HepG2 (cell line): ENCODE measurements around the gene CISD2. TPM values are rescaled to one million over a fixed set of nuclear protein-coding genes. Genes with fewer than 3 reads are reported as not detected.
"Not testable (repeated sequence)": the region's sequence is repeated elsewhere in the genome, so short reads cannot be mapped to it uniquely, and the experiment has no call there.

Experiments
- ATAC-seq: fragments of 200-7000 bp; cut with Tn5 transposase; 3 replicates; pipeline ENCODE4 v1.9.1; 2020; ENCODE audit warnings: mild to moderate bottlenecking, moderate library complexity
- BruUV-seq: library from RNA; stranded (reverse); fragments of 400-500 nt; replicated peaks from 2 replicates; lab custom pipeline; 2021; lab: Mats Ljungman, UMichigan
- CTCF ChIA-PET: fragments of 300-600 bp; formaldehyde crosslinking; extraction: SDS; loops from one replicate; lab custom pipeline; 2021; ENCODE audit warnings: low total read pairs, inconsistent platforms, low intra/inter-chr PET ratio; lab: Yijun Ruan, JAX
- POLR2A ChIA-PET: fragments of 350-600 bp; sonication (Branson Sonifier 250); formaldehyde crosslinking; loops from one replicate; lab custom pipeline; 2020; ENCODE audit warnings: antibody characterized with exemption, inconsistent platforms; lab: Yijun Ruan, JAX
- DNase-seq: peaks from one replicate; pipeline ENCODE4 v3.0.0-alpha.2; 2015; ENCODE audit warnings: low spot score
- FAIRE-seq: peaks from 3 replicates; lab custom pipeline; 2011; peaks lifted over from hg19 to GRCh38; lab: Jason Lieb, UNC
- H2AFZ ChIP-seq: one replicate; pipeline ENCODE4 v1.6.1; 2011; ENCODE audit warnings: low read length, inconsistent platforms
- H3K27ac ChIP-seq: fragments of 300-600 bp; 3 replicates; pipeline ENCODE4 v1.8.0; 2011; ENCODE audit warnings: mixed run types, mild to moderate bottlenecking, mixed read lengths, low read length, inconsistent platforms; ENCODE audit not compliant: insufficient read depth; ENCODE audit errors: extremely low read length
- H3K27me3 ChIP-seq, 2 experiments: fragments of 200-600 bp in 1 of 2; 2 replicates in 1 of 2; 3 replicates in 1 of 2; pipeline versions ENCODE4 v1.6.0 to v1.8.0; 2011; ENCODE audit warnings: low read length in 2 of 2, mild to moderate bottlenecking in 2 of 2, moderate library complexity in 2 of 2, inconsistent platforms in 1 of 2; ENCODE audit not compliant: insufficient read depth in 2 of 2, control insufficient read depth in 1 of 2
- H3K36me3 ChIP-seq, 2 experiments: fragments of 200-600 bp in 1 of 2; replicated peaks in 1 of 2; 2 replicates in 1 of 2; 3 replicates in 1 of 2; pipeline versions ENCODE4 v1.5.1 to v1.8.0; 2011; ENCODE audit warnings: low read length in 2 of 2, inconsistent platforms in 1 of 2; ENCODE audit not compliant: insufficient read depth in 2 of 2, control insufficient read depth in 1 of 2
- H3K4me1 ChIP-seq: 2 replicates; pipeline ENCODE4 v1.5.1; 2012; ENCODE audit warnings: low read length, inconsistent platforms; ENCODE audit not compliant: insufficient read depth
- H3K4me2 ChIP-seq: 2 replicates; pipeline ENCODE4 v1.6.0; 2011; ENCODE audit warnings: low read depth, low read length, inconsistent platforms
- H3K4me3 ChIP-seq, 3 experiments: fragments of 200-600 bp in 1 of 3; sonication (generic), shearing (Covaris generic) in 1 of 3; replicated peaks in 1 of 3; 2 replicates each; pipeline ENCODE4 v1.5.1; 2011 to 2016; ENCODE audit warnings: low read length in 3 of 3, inconsistent platforms in 2 of 3, low read depth in 2 of 3, mild to moderate bottlenecking in 2 of 3, control low read depth in 1 of 3, mixed read lengths in 1 of 3; ENCODE audit not compliant: insufficient read depth in 1 of 3
- H3K79me2 ChIP-seq: one replicate; pipeline ENCODE4 v1.6.1; 2011; ENCODE audit warnings: low read length, inconsistent platforms; ENCODE audit not compliant: insufficient read depth
- H3K9ac ChIP-seq: 2 replicates; pipeline ENCODE4 v1.6.0; 2011; ENCODE audit warnings: mild to moderate bottlenecking, low read depth, low read length, inconsistent platforms; ENCODE audit not compliant: insufficient read depth
- H3K9me3 ChIP-seq: 2 replicates; pipeline ENCODE4 v1.5.1; 2012; ENCODE audit warnings: mild to moderate bottlenecking, low read length
- H4K20me1 ChIP-seq: 2 replicates; pipeline ENCODE4 v1.6.0; 2011; ENCODE audit warnings: inconsistent platforms, mild to moderate bottlenecking, low read length, moderate library complexity; ENCODE audit not compliant: insufficient read depth
- SALL2 ChIP-seq: sonication (generic); formaldehyde crosslinking; IDR thresholded peaks from 2 replicates; pipeline ENCODE4 v1.8.1; 2023; ENCODE audit warnings: mild to moderate bottlenecking, missing genetic modification reagents, inconsistent platforms
- SETDB1 ChIP-seq: sonication (generic); formaldehyde crosslinking; IDR thresholded peaks from 2 replicates; pipeline ENCODE4 v1.5.1; 2020; ENCODE audit warnings: missing genetic modification reagents, mild to moderate bottlenecking, borderline replicate concordance
- ZNF891 ChIP-seq: sonication (generic); formaldehyde crosslinking; IDR thresholded peaks from 2 replicates; pipeline ENCODE4 v1.5.0; 2020; ENCODE audit warnings: mild to moderate bottlenecking, missing genetic modification reagents
- whole genome bisulfite sequencing: methylation state at CpG from one replicate; pipeline ENCODE4 v1.1.6; 2017; ENCODE audit warnings: low lambda C conversion rate; 5-methylcytosine and 5-hydroxymethylcytosine counted together
- in situ Hi-C: cut with HindIII; loops from 2 replicates; pipeline ENCODE4 v1.10.0; 2017; ENCODE audit warnings: low pct_unique_long_range_greater_than_20kb; ENCODE audit not compliant: extremely low pct_ligation_motif_present
- intact Hi-C: fragments of 100-400 bp; cut with micrococcal nuclease; formaldehyde crosslinking; loops from one replicate; pipeline ENCODE4 v1.10.0; 2022; ENCODE audit not compliant: unreplicated experiment
- polyA plus RNA-seq, 8 experiments: library from polyadenylated mRNA; depleted of rRNA in 3 of 8; stranded (reverse) in 7 of 8; unstranded in 1 of 8; fragments of >200 nt; fragmentation: Illumina TruSeq in 4 of 8; extraction: Trizol in 4 of 8; gene quantifications; 2 replicates each; pipeline versions ENCODE4 v1.2.1 to v1.2.3, GENCODE V29; 2011 to 2016; ENCODE audit warnings: low read depth in 4 of 8, missing spikeins in 1 of 8, mixed read lengths in 1 of 8; ENCODE audit not compliant: insufficient read depth in 1 of 8
- total RNA-seq, 5 experiments: library from RNA; depleted of rRNA; stranded (reverse); fragments of >200 nt; fragmentation: Illumina TruSeq; extraction: Trizol; gene quantifications; 2 replicates each; pipeline ENCODE4 v1.2.3, GENCODE V29; 2016; ENCODE audit warnings: low read depth in 1 of 5
- TF ChIP-seq, protein P1 (sequence below): sonication (generic); formaldehyde crosslinking; IDR thresholded peaks from 2 replicates; pipeline ENCODE4 v1.5.1; 2020; ENCODE audit warnings: mild to moderate bottlenecking, missing genetic modification reagents
- TF ChIP-seq, protein P2 (sequence below): sonication (generic); formaldehyde crosslinking; IDR thresholded peaks from 2 replicates; pipeline ENCODE4 v1.5.0; 2020; ENCODE audit warnings: missing genetic modification reagents, mild to moderate bottlenecking, borderline replicate concordance

Gene CISD2
- total and polyA plus RNA-seq, 2 of the 13 experiments (the other 11 are each of a cell fraction or from before 2014, with no cell fraction given): 24.5 to 37.7 TPM

DNA sequence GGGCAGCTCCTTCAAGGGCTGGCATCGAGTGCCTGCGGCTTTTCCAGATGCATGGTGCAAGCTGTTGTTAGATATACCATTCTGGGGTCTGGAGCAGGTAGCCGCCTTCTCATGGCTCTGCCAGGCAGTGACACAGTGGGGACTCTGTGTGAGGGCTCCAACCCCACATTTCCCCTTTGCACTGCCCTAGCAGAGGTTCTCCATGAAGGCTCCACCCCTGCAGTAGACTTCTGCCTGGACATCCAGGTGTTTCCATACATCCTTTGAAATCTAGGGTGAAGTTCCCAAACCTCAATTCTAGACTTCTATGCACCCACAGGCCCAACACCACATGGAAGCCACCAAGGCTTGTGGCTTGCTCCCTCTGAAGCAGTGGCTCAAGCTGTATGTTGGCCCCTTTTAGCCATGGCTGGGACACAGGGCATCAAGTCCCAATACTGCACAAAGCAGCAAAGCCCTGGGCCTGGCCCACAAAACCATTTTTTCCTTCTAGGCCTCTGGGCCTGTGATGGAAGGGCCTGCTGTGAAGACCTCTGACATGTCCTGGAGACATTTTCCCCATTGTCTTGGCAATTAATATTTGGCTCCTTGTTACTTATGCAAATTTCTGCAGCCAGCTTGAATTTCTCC lies 8.8 kb downstream of the CISD2 start:
- FAIRE-seq, H3K9ac ChIP-seq, ATAC-seq, H3K27me3 ChIP-seq, H3K36me3 ChIP-seq, DNase-seq, H2AFZ ChIP-seq, CTCF ChIA-PET, BruUV-seq, H4K20me1 ChIP-seq, H3K4me2 ChIP-seq, in situ Hi-C loops, H3K4me3 ChIP-seq: not testable (repeated sequence)
- intact Hi-C loops: loop anchor here (2.0 to 5.0 kb wide), 2 partner anchors 49 to 255 kb away; no protein-coding TSS in a partner anchor
- 100% methylated on average over 3 of the region's 3 CpGs for WGBS
- H3K79me2 ChIP-seq: peaks cover 40% of the 10 kb centered on the region
- H3K9me3 ChIP-seq: peaks cover 15% of the 10 kb centered on the region
- H3K4me1 ChIP-seq: peaks cover 34% of the 10 kb centered on the region
- POLR2A ChIA-PET: interaction anchor here (1.2 to 3.7 kb wide), 4 partner anchors 8 to 199 kb away, joined by 3 to 32 read pairs (median 12); partner anchors contain the start of genes CISD2, SLC9B2 and UBE2D3
- TF ChIP-seq, protein P1, sequence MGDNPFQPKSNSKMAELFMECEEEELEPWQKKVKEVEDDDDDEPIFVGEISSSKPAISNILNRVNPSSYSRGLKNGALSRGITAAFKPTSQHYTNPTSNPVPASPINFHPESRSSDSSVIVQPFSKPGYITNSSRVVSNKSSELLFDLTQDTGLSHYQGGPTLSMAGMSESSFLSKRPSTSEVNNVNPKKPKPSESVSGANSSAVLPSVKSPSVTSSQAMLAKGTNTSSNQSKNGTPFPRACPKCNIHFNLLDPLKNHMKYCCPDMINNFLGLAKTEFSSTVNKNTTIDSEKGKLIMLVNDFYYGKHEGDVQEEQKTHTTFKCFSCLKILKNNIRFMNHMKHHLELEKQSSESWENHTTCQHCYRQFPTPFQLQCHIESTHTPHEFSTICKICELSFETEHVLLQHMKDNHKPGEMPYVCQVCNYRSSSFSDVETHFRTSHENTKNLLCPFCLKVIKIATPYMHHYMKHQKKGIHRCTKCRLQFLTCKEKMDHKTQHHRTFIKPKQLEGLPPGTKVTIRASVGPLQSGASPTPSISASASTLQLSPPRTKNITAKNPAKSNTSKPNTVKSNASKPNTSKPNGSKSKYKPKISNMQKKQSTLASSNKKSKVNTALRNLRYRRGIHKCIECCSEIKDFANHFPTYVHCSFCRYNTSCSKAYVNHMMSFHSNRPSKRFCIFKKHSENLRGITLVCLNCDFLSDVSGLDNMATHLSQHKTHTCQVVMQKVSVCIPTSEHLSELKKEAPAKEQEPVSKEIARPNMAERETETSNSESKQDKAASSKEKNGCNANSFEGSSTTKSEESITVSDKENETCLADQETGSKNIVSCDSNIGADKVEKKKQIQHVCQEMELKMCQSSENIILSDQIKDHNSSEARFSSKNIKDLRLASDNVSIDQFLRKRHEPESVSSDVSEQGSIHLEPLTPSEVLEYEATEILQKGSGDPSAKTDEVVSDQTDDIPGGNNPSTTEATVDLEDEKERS: 0 out of 2 replicates have a peak, but pooled peaks have one; percentile 36
- TF ChIP-seq, protein P2, sequence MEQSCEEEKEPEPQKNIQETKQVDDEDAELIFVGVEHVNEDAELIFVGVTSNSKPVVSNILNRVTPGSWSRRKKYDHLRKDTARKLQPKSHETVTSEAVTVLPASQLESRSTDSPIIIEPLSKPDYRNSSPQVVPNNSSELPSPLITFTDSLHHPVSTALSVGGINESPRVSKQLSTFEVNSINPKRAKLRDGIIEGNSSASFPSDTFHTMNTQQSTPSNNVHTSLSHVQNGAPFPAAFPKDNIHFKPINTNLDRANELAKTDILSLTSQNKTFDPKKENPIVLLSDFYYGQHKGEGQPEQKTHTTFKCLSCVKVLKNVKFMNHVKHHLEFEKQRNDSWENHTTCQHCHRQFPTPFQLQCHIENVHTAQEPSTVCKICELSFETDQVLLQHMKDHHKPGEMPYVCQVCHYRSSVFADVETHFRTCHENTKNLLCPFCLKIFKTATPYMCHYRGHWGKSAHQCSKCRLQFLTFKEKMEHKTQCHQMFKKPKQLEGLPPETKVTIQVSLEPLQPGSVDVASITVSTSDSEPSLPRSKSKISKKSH (CRISPR knock-in tag): peak; percentile 80
- TF ChIP-seq SALL2 (CRISPR knock-in tag) (0 out of 2 replicates have a peak, but pooled peaks have one; percentile 26), ZNF891 (0 out of 2 replicates have a peak, but pooled peaks have one; percentile 25), SETDB1 (CRISPR knock-in tag) (0 out of 2 replicates have a peak, but pooled peaks have one; percentile 53)
- peak overlapping the region; percentile 40 for H3K27ac ChIP-seq
